ELF-1 (cell line): Measurements from ENCODE around the gene ARID1A.
"Not testable (repeated sequence)": the region's sequence is repeated elsewhere in the genome, so short reads cannot be mapped to it uniquely, and the experiment has no call there.

Source experiments
- DNase-seq: peaks from one replicate; pipeline ENCODE4 v3.0.0-alpha.2; 2016; ENCODE audit warnings: low read depth, low spot score

Gene ARID1A

GRCh38 chr1:26695356-26696118 lies at the start of gene ARID1A:
Gene ARID1A, plus strand, starts transcription at chr1:26696015. Its CDS starts 389 bp downstream, at chr1:26696404.
- DNase-seq: peak; percentile 98

- DNase-seq: no peak
Measured at GRCh38 chr1:26664802-26665201, 31.0 kb upstream of the ARID1A start.

GRCh38 chr1:26666855-26667254 lies 29.0 kb upstream of the ARID1A start:
- no peak for DNase-seq

GRCh38 chr1:26668106-26668786 lies 27.6 kb upstream of the ARID1A start:
- not testable (repeated sequence) for DNase-seq

GRCh38 chr1:26677306-26678115 lies 18.3 kb upstream of the ARID1A start:
- peak; percentile 77 for DNase-seq

GRCh38 chr1:26684763-26685508 lies 10.9 kb upstream of the ARID1A start:
- no peak for DNase-seq

- no peak for DNase-seq
Measured at GRCh38 chr1:26686795-26687194, 9.0 kb upstream of the ARID1A start.

GRCh38 chr1:26689504-26689903 lies 6.3 kb upstream of the ARID1A start:
- DNase-seq: no peak

- no peak for DNase-seq
Measured at GRCh38 chr1:26690157-26690556, 5.7 kb upstream of the ARID1A start.

GRCh38 chr1:26690576-26691031 lies 5.2 kb upstream of the ARID1A start:
- DNase-seq: no peak

- peak; percentile 96 for DNase-seq
Measured at GRCh38 chr1:26692211-26692792, 3.5 kb upstream of the ARID1A start.

GRCh38 chr1:26692793-26693490 lies 2.9 kb upstream of the ARID1A start:
- DNase-seq: peak; percentile 98

- DNase-seq: peak; percentile 88
Measured at GRCh38 chr1:26693599-26694572, 1.9 kb upstream of the ARID1A start.

- DNase-seq: no peak
Measured at GRCh38 chr1:26694638-26695355, 1.0 kb upstream of the ARID1A start.

- DNase-seq: no peak
Measured at GRCh38 chr1:26696119-26696653, 371 bp downstream of the ARID1A start.

- no peak for DNase-seq
Measured at GRCh38 chr1:26696654-26697430, 1.0 kb downstream of the ARID1A start.

GRCh38 chr1:26697431-26697977 lies 1.7 kb downstream of the ARID1A start:
- DNase-seq: no peak
